Retinal pigment epithelial cell (primary cell): ENCODE measurements around the gene ALDH1A1.

ENCODE experiments used
- DNase-seq: peaks from one replicate; pipeline ENCODE4 v3.0.0-alpha.2; 2010; ENCODE audit warnings: low read depth
- H3K4me3 ChIP-seq: 2 replicates; pipeline ENCODE4 v1.5.1; 2011; ENCODE audit warnings: mild to moderate bottlenecking, low read length, control low read depth, moderate library complexity
- CTCF ChIP-seq: conservative IDR thresholded peaks from 2 replicates; pipeline ENCODE4 v1.5.1; 2011; ENCODE audit warnings: low read depth, low read length, control low read depth, inconsistent platforms

ALDH1A1 gene

GRCh38 chr9:72888943-72889342 is 63.9 kb downstream of the ALDH1A1 start:
- TF ChIP-seq CTCF: no peak
- no peak for DNase-seq
- no peak overlapping the region for H3K4me3 ChIP-seq

GRCh38 chr9:72888067-72888466 is 64.8 kb downstream of the ALDH1A1 start:
- no peak for DNase-seq
- TF ChIP-seq CTCF: no peak
- no peak overlapping the region for H3K4me3 ChIP-seq

DNA sequence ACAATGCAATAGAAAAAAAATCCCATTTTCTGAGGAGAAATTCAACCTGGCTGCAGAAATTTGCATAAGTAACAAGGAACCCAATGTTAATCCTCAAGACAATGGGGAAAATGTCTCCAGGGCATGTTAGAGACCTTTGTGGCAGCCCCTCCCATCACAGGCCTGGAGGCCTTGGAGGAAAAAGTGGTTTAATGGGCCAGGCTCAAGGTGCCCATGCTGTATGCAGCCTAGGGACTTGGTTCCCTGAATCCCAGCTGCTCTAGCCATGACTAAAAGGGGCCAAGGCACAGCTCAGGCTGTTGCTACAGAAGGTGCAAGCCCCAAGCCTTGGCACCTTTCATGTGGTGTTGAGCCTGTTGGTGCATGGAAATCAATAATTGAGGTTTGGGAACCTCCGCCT is 66.5 kb downstream of the ALDH1A1 start:
- H3K4me3 ChIP-seq: no peak overlapping the region
- DNase-seq: no peak
- TF ChIP-seq CTCF: no peak

DNA sequence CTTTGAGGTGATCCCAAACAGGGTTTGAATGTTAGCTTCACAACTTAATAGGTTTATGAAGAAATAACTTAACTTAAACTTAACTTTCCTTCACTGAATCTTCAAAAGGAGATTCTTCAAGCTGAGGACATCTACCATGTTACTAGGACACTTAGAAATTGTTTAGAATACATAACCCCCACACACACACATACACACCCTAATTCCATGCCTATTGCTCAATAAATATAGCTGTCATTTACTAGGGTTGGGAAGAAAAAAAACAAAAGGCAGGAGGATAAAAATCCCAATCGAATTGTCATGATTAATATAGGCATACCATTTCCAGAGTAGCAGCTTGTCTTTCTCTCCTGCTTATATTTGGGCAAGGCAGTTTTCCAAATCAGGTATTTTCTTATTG is 68.3 kb downstream of the ALDH1A1 start:
- no peak overlapping the region for H3K4me3 ChIP-seq
- no peak for TF ChIP-seq CTCF
- no peak for DNase-seq

DNA sequence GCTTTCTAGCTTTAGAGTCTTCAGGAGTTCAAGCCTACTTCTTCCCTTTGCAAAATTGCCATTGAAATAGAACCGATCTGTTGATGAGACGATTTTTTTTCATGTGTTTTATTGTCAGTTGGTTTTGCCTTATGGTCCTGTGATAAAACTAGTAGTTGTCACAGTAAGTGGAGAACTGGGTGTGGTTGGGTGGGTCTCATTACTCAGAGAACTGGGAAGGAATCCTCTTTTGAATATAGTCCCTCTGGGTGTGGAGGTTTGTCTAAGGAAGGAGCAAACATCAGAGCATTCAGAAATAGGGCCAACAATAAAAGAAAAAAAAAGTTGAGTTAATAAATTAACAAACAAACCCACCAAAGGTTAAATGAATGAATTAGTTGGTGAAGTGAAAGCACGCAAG is 69.0 kb downstream of the ALDH1A1 start:
- no peak overlapping the region for H3K4me3 ChIP-seq
- no peak for DNase-seq
- TF ChIP-seq CTCF: no peak

DNA sequence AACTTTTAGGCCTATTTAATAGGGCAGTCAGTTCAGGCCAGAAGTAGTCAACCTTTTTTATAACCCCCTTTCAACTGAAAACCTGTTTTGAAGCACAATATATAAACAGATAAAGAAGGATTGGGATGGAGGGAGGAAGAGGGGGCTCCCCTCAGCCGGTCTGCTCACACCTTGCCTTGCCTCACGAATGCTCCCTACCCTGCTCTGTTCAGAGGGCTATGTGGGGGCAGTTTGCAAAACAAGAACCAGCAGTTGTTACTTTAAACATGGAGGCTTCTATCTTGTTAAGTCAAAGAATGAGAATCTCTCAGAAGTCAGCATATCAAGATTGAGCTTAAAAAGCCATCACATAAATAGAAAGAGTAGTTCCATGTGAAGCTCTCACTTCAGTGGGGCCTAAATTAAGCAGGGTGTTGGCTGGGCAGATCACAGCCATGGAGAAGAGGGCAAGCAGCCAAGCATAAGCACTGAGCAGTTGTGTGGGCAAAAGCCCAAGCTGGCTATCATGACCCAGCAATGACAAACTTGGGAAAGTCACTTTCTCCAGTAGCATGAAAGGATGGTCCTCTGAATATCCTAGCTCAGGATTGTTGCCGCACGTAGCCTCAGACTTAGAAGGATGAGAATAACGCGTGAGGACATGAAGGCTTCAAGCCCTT is 70.6 kb downstream of the ALDH1A1 start:
- TF ChIP-seq CTCF: no peak
- DNase-seq: no peak
- H3K4me3 ChIP-seq: no peak overlapping the region

DNA sequence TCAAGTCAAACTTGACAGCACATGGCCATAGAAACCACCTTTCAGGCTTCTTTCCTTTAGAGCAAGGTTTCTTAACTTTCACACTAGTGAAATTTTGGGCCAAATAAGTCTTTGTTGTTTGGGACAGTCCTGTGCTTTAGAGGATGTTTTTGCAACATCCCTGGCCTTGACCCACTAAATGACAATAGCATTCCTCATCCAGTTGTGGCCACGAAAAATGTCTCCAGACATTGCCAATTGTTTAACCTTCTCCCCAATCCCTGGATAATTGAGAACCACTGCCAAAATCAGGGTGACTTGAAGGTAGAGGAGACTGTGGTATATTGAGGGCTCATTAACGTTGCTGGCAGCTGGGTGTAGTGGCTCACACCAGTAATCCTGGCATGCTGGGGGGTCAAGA is 72.0 kb downstream of the ALDH1A1 start:
- DNase-seq: no peak
- TF ChIP-seq CTCF: no peak
- no peak overlapping the region for H3K4me3 ChIP-seq
